HUES48 (cell line): Measurements from ENCODE around the gene SLC6A13.

Experiments used
- H3K27ac ChIP-seq: one replicate; pipeline ENCODE4 v1.7.0; 2013; ENCODE audit warnings: low read depth, low read length, inconsistent platforms
- H3K27me3 ChIP-seq: 2 replicates; pipeline ENCODE4 v1.6.1; 2013; ENCODE audit warnings: mild to moderate bottlenecking, low read length; ENCODE audit not compliant: control insufficient read depth, insufficient read depth
- H3K36me3 ChIP-seq: 2 replicates; pipeline ENCODE4 v1.6.1; 2013; ENCODE audit warnings: low read length; ENCODE audit not compliant: control insufficient read depth, insufficient read depth
- H3K4me1 ChIP-seq: 2 replicates; pipeline ENCODE4 v1.6.1; 2013; ENCODE audit warnings: mild to moderate bottlenecking, low read length; ENCODE audit not compliant: control insufficient read depth, insufficient read depth
- H3K4me3 ChIP-seq: 2 replicates; pipeline ENCODE4 v1.5.1; 2013; ENCODE audit warnings: mild to moderate bottlenecking, low read depth, low read length
- H3K9ac ChIP-seq: 2 replicates; pipeline ENCODE4 v1.6.1; 2013; ENCODE audit warnings: mild to moderate bottlenecking, low read depth, low read length, moderate library complexity
- H3K9me3 ChIP-seq: 2 replicates; pipeline ENCODE4 v1.6.1; 2013; ENCODE audit warnings: low read length; ENCODE audit not compliant: control insufficient read depth, insufficient read depth

The SLC6A13 gene

DNA sequence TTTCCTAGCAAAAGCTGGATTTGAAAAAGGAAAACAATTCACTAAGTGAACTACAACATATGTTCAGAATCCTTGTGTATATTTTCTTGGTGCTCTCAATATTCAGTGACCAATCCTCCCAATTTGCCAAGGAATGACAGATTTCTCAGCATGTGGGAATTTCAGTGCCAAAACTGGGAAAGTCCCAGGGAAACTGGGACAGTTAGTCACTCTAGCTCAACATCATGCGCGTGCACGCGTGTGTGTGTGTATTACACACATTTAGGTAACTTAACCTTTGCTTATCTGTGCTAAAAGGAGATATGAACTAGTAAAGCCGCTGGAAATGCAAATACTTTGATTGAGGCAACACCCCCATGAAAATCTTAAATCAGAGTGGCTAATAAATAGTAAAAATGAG is 26.1 kb upstream of the SLC6A13 start:
- peaks cover 54% of the 10 kb centered on the region for H3K36me3 ChIP-seq
- no peak overlapping the region for H3K9ac ChIP-seq
- H3K27ac ChIP-seq = no peak overlapping the region
- H3K4me3 ChIP-seq = no peak overlapping the region
- no peaks in the 10 kb centered on the region for H3K9me3 ChIP-seq
- no peaks in the 10 kb centered on the region for H3K4me1 ChIP-seq
- H3K27me3 ChIP-seq = no peaks in the 10 kb centered on the region

DNA sequence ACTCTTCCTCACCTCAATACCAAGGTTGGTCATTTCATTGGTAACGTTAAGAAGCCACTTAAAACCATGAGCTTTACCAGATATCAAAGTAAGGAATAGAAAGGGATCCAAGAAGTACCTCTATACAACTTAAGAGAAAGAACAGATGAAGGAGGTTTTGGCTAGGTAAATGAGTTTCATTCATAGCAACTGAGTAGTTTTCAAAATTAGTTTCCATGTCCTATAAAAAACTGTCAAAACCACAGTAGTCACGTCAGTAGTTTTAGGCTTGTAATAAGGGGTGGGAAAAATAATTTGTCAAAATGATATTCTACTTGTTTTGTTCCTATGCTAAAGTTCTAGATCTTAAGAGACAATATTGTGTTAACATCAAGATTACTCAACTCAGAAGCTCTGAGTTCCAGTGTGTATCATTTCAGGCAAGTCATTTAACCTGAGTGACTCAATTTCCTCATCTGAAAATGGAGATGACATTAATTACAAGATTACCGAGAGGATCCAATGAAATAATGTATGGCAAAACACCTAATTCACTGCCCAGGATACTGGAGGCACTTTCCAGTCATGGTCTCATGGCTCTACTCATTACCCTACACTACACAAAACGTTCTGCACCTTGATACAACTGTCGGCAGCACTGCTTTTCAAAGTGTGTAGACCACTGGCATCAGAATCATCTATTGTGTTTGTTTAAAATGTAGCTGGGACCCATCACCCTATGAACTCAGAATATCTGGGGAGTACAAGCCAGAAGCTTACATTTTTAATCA is 24.1 kb upstream of the SLC6A13 start:
- Histone ChIP-seq H3K27me3 (no peaks in the 10 kb centered on the region), H3K27ac (no peak overlapping the region), H3K9ac (no peak overlapping the region), H3K36me3 (peaks cover 37% of the 10 kb centered on the region), H3K4me1 (no peaks in the 10 kb centered on the region), H3K4me3 (no peak overlapping the region), H3K9me3 (no peaks in the 10 kb centered on the region)

DNA sequence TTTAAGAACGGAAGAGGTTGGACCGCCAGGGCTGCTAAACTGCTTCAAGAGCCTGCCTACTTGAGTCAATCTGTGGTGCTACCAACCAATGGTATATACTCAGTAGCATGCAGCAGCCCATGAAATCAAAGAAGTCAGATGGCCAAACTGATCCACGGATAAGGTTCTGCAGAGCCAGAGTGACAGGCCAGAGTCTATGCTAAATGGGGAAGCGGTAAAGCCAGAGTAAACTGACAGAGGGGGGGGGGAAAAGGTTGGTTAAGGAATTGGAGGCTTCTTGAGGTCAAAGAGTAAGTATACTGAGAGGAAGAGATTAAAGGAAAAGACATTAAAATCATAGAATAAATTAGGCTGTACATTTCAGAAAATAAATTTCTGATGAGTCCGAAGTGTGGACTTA is 15.4 kb upstream of the SLC6A13 start:
- no peaks in the 10 kb centered on the region for H3K27me3 ChIP-seq
- no peak overlapping the region for H3K4me3 ChIP-seq
- H3K9me3 ChIP-seq = no peaks in the 10 kb centered on the region
- H3K9ac ChIP-seq = no peak overlapping the region
- H3K4me1 ChIP-seq = no peaks in the 10 kb centered on the region
- H3K36me3 ChIP-seq = no peaks in the 10 kb centered on the region
- H3K27ac ChIP-seq = no peak overlapping the region

DNA sequence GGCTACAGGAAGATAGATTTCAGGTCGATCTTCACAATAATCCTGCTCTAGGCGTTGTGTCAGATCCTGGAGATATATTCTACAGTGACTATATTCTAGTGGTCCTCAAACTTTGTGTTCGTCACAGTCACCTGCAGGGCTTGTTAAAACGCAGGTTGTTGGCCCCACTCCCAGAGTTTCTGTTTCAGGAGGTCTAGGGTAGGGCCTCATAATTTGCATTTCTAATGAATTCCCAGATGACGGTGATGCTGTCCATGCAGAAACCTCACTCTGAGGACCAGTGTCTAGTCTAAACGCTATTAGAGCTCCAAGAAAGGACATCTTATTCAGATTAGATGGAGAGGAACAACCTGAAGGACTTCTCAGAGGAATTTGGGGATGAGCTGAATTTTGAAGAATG is 13.2 kb upstream of the SLC6A13 start:
- no peak overlapping the region for H3K4me3 ChIP-seq
- H3K27ac ChIP-seq = no peak overlapping the region
- no peaks in the 10 kb centered on the region for H3K9me3 ChIP-seq

DNA sequence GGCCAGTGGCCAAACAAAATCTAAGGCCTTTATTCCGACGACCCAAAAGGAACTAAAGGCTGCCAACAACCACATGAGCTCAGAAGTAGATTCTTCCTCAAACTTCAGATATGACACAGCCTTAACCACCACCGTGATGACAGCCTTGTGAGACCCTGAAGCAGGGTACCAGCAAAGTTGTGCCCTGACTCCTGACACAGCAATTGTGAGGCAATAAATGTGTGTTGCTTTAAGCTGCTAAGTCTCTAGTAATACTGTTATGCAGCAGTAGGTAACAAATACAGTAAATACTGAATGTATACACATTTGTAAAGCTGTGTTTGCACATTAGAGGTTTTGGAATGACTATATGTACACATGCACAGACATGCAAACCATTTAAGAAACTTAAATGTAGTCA is 10.7 kb upstream of the SLC6A13 start:
- Histone ChIP-seq H3K36me3 (no peaks in the 10 kb centered on the region), H3K27me3 (no peaks in the 10 kb centered on the region), H3K27ac (no peak overlapping the region), H3K4me1 (no peaks in the 10 kb centered on the region), H3K9ac (no peak overlapping the region), H3K9me3 (no peaks in the 10 kb centered on the region), H3K4me3 (no peak overlapping the region)

More for the DNA sequence above, 13.2 kb upstream of the SLC6A13 start:
- H3K36me3 ChIP-seq = no peaks in the 10 kb centered on the region
- H3K9ac ChIP-seq = no peak overlapping the region
- H3K27me3 ChIP-seq = no peaks in the 10 kb centered on the region
- H3K4me1 ChIP-seq = no peaks in the 10 kb centered on the region

DNA sequence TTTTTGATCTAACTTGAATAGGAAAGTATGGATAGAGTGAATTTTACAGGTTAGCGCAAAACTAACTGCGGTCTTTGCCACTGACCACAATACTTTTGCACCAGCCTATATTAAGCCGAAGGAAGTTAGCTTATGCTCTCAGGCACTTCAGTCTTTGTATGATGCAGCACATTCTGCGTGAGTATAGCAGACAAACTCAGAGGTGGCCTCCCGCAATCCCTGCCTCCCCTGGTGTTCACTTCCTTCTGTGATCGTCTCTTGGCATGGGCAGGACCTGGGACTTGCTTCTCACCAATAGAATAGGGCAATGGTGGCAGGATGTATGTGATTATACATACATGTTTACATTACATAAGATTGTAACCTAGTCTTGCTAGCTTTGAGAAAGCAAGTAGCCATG is 10.3 kb upstream of the SLC6A13 start:
- H3K9me3 ChIP-seq = no peaks in the 10 kb centered on the region
- H3K9ac ChIP-seq = no peak overlapping the region
- no peaks in the 10 kb centered on the region for H3K4me1 ChIP-seq
- H3K4me3 ChIP-seq = no peak overlapping the region
- H3K27me3 ChIP-seq = no peaks in the 10 kb centered on the region
- no peaks in the 10 kb centered on the region for H3K36me3 ChIP-seq
- H3K27ac ChIP-seq = no peak overlapping the region

DNA sequence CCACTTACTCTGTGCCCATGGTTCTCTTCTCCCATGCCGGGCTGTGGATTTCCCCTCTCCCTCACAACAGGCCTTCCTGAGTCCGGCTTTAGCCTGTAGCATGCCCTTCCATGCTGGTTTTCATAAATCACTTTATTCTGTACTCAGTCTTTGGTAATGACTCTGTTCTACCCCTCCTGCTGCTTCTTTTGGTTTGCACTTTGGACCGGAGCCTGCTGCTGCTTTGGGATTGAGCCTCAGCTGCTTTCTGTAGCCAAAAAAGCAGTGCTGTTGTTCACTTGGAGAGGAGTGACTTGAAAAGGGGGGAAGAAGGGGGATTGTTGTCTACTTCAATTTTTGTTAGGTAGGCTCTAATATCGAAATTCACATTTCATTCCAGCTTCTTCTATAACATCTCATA is 8.5 kb upstream of the SLC6A13 start:
- Histone ChIP-seq H3K27ac (no peak overlapping the region), H3K9ac (no peak overlapping the region), H3K36me3 (no peaks in the 10 kb centered on the region), H3K4me1 (no peaks in the 10 kb centered on the region), H3K4me3 (no peak overlapping the region), H3K27me3 (no peaks in the 10 kb centered on the region), H3K9me3 (no peaks in the 10 kb centered on the region)

DNA sequence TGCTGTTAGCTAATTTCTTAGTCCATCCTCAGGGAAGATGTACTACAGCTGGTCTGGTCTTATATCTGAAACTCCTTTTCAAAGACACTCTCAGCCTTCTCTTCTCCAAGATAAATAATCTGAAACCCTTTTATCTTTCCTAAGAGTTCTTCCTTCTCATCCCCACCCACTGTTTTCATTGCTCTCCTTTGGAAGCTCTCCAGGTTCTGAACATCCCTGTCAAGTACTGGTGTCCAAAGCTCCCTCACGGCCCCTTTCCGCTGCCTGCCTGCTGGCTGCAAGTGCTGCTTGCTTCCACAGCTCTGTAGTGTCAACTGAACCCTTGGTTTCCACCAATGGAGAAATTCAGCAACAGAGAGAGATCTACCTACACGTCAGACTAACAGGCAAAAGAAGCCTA is 6.6 kb upstream of the SLC6A13 start:
- H3K36me3 ChIP-seq = no peaks in the 10 kb centered on the region
- H3K4me3 ChIP-seq = no peak overlapping the region
- no peak overlapping the region for H3K27ac ChIP-seq
- H3K4me1 ChIP-seq = no peaks in the 10 kb centered on the region
- no peak overlapping the region for H3K9ac ChIP-seq
- H3K27me3 ChIP-seq = no peaks in the 10 kb centered on the region; the same call in 1 of the 2 replicates
- H3K9me3 ChIP-seq = no peaks in the 10 kb centered on the region

DNA sequence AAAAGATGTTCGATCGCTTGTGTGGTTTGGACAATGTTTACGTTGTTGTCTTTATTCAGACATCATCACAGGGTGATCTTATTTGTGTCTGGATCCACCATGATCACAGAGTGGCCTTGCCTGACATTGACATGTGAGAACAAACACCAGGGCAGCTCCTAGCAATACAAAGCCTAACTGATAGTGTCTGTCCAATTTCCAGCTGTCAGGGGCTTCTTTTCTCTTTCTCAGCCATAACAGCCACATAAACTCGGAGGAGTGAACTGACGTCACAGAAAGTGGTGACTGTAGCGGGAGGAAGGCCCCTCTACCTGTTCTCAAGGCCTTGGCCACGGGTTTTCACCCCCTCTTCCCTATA is 5.8 kb upstream of the SLC6A13 start:
- Histone ChIP-seq H3K4me3 (no peak overlapping the region), H3K36me3 (no peaks in the 10 kb centered on the region), H3K4me1 (no peaks in the 10 kb centered on the region), H3K27me3 (no peaks in the 10 kb centered on the region; the same call in 1 of the 2 replicates), H3K9ac (no peak overlapping the region), H3K9me3 (no peaks in the 10 kb centered on the region), H3K27ac (no peak overlapping the region)

DNA sequence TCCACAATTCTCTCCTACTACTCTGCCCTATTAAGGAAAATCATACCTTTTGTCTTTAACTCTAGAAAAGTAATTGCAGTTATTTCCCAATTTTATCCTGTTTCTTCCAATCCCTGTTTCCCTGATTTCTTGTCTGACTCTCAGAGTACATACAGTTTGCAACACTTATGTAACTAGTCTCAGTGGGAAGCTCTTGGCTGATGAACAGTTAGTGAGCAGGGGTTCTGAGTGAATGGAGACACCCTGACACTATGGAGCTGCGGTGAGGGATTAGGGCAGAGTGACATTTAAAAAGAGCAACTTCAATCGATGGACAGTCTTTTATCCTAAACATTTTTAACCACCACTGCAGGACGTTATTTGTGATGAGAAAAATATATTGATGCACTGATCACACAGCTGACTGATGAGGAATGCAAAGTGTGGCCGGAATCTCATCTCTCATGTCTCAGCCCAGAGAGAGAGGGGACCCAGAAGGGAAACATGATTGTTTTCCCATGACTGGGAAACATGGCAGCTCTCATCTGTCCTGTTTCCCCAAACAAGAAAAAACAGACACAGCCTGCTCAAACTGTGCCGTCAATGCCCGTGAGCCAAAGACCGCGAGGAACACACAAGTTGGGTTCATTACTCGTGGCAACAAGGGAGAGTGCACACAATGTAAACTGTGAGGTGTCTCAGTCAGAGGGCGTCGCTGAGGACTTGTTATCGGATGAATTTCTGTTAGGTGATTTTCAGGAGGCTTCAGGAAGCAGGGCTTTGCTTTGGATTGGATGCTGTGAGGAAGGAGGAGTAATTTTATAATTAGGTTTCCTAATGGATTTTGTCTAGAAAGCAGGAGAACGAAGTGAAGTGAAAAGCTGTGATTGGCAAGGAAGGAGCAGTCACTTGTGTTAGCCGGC is 5.2 kb upstream of the SLC6A13 start:
- H3K4me3 ChIP-seq = no peak overlapping the region
- no peak overlapping the region for H3K9ac ChIP-seq
- H3K27me3 ChIP-seq = no peaks in the 10 kb centered on the region; the same call in 1 of the 2 replicates
- no peaks in the 10 kb centered on the region for H3K36me3 ChIP-seq
- H3K9me3 ChIP-seq = no peaks in the 10 kb centered on the region
- no peaks in the 10 kb centered on the region for H3K4me1 ChIP-seq
- no peak overlapping the region for H3K27ac ChIP-seq

DNA sequence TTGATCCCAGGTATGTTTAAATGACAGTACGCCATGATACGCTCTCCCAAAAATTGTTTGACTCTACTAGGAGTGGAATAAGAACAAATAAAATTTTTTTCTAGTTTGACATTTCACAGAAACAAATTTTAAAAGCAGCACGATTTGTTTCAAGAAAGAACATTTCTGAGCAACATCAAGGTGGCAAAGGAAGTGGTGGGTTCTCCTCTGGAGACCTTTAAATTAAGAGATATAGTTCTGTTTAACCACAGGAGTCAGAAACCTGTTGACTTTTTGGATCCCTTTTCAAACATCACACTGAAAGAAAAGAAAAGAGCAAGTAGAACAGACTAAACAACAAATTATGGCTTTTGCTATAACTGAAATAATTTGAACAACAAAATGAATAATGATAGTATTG is 2.5 kb upstream of the SLC6A13 start:
- H3K27me3 ChIP-seq = no peaks in the 10 kb centered on the region; the same call in 1 of the 2 replicates

More for the DNA sequence above, 2.5 kb upstream of the SLC6A13 start:
- H3K27ac ChIP-seq = no peak overlapping the region
- no peaks in the 10 kb centered on the region for H3K36me3 ChIP-seq
- H3K9ac ChIP-seq = no peak overlapping the region
- H3K4me1 ChIP-seq = no peaks in the 10 kb centered on the region
- H3K9me3 ChIP-seq = no peaks in the 10 kb centered on the region
- no peak overlapping the region for H3K4me3 ChIP-seq
